Activated naive CD4-positive, alpha-beta T cell (primary cell): ENCODE data around the gene KSR2.

ENCODE experiments used
- DNase-seq, 4 experiments: peaks; one replicate each; lab custom pipeline; 2025; lab: John Stamatoyannopoulos, UW

KSR2 gene

DNA sequence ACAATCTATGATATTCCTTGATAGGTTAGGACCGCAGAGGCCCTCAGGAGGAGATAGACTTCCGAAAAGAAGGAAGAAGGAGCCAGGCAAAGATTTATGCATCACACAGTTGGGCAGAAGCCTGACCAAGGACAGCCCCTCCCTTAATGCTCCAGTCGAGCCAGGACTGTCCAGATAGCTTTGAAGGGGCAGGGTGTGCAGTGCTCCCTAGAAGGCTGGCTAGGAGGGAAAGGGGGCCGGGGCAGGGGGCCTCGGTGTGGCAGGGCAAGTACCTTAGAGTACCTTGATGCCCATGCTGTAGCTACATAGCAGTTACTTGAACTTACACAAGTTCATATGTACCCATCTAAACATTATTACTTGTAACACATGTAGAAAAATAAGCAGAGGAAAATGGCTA lies 512.7 kb downstream of the KSR2 start:
- DNase-seq, result no peak

DNA sequence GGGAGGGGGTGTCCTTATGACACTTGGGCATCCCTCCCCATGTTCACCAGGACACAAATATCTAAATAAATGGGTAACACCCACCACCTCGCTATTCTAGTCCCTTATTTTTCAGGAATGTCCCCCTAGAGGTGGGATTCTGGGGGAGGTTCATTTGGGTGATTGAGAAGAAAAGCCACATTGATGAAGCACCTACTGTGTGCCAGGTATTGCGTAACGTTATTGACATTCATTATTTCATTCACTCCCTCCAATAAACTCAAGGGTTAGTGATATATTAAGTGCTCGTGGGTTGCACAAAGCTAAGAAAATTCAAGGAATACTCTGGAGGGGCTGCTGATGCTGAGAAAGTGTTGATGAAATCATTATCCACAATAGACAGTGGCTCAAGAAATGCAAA lies 514.8 kb downstream of the KSR2 start:
- no peak for DNase-seq

DNA sequence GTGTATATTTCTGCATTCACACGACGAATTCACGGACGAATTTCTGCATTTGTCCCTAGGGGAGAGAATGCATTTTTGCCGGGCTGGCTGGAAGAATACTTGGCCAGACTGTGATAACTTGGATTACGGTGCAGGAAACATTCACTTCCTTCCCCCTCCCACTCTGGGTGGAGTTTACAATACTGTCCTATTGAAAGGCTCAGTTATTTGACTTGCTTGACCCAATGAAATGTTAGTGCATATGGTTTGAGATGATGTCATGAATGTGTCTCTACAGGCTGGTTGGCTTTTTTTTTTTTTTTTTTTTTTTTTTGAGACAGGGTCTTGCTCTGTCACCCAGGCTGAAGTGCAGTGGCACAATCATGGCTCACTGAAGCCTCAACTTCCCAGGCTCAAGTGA lies 516.7 kb downstream of the KSR2 start:
- no peak for DNase-seq

DNA sequence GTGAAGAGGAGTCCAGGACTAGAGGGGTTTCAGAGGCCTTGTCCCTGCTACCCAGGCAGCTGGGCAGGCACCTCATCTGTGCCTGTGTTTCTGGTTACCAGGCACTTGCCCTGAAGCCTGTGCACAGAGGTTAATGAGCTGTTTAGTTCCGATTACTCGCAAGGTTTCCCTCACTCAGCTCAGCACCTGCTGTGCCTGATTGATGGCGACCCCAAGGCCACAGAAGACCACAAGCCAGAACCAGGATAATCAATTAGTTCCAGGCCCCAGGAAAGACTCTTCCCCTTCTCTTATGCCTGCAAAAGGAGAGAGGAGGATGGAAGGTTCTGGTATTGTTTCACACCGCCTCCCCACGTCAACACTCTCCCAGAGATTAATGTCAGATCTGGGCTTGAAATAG lies 518.6 kb downstream of the KSR2 start:
- DNase-seq, result no peak

DNA sequence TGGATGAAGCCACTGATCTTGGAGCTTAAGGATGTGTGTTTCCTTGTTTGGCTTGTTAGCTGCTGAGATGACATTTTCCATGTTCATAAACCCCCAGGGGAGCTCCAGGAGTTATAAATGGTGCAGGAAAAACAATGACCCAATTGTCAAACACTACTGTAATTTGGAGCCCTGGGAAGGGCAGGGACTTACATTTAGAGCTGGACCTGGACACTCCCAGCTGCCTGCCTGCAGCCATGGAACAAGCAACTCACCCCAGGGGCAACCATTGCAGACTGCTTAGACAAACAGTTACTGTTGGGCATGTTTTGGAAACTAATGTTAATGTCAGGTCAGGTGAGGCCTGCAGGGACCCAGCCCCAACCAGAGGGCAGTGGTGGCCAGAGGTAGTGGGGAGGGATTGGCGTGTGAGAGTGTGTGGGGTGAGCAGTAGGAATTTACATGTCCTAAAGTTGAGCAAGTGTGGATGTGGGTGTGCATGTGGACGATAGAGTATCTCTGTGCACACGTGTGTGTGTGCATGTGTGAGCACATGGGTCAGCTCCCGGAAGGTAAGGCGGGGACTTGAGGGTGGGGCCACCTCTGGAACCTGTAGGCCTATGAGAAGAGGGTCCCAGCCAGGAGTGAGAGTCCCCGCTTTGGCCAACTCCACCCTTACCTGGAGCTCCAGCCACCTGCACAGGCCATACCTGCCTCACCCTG lies 521.0 kb downstream of the KSR2 start:
- DNase-seq, result no peak

DNA sequence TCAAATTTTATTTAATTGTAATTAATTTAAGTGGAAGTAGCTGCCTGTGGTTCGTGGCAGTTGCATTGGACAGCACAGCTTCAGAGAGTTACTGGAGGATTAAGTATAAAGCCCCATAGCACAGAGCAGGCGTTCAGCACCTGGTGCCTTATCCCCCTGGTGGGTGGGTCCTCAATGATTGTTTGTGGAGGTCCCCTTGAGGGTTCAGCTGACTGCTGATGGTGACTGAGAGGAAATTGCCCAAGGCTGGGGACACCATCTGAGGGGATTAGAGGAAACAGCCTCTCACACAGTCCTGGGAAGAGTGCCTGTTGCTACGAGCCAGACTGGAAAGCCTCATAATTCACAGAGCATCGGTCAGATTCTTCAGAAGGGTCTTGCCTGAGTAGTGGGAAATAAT lies 524.0 kb downstream of the KSR2 start:
- DNase-seq, result no peak

DNA sequence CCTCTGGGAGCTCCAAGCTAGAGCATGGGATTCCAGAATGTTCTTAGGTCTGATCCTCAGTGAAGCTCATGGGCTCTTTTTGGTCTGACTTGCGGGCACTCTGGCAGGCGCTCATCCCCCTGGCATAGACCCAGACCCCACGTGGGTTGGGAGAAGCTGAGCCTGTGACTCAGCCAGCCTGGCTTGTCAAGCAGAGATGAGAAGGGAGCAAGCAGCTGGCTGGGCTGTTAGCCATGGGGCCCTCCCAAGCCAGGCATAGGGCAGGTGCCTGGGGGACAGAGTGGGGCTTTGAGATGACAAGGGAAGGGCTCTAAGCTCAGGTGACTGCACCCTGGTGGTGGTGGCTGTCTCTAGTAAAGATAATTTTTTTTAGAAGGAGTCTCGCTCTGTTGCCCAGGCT lies 527.0 kb downstream of the KSR2 start:
- no peak for DNase-seq

DNA sequence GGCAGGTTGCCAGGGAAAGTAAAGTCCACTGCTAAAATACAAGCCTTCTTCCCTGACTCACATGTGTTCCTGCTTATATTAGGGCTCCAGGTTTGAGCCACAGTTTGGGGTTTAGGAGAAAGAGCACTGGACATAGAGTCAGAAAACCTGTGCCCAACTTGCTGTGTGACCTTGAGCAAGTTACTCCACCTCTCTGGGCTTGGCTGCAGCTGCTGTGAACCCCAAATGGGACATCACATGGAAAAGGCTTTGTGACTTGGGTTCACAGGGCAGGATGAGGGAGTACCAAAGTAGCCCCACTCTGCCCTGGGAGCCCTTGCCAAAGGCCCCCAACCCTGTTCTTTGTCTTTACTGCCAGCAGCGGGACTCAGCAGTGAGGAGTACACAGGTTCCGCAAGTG lies 528.4 kb downstream of the KSR2 start:
- DNase-seq, result no peak

DNA sequence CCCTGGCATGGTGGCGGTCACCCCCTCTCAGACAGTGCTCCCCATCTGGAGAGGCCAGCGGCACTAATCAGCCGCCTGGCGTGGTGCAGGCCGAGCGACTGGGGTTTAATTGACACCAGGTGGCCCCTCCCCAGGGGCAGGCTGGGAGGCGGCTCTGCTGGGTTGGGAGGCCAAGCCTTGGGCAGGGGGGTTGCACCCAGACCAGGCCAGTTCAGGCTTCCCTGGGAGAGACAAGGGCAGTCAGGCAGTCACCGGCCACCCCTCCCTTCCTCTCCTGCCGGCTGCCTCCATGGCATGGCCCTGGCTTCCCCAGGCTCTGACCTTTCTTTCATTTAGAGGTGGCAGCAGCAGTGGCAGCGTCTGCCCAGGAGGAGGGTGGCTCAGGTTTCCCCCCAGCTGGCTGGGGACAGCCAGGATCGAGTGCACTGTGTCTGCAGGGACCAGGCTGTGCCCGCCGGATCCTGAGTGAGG lies 529.2 kb downstream of the KSR2 start:
- no peak for DNase-seq

DNA sequence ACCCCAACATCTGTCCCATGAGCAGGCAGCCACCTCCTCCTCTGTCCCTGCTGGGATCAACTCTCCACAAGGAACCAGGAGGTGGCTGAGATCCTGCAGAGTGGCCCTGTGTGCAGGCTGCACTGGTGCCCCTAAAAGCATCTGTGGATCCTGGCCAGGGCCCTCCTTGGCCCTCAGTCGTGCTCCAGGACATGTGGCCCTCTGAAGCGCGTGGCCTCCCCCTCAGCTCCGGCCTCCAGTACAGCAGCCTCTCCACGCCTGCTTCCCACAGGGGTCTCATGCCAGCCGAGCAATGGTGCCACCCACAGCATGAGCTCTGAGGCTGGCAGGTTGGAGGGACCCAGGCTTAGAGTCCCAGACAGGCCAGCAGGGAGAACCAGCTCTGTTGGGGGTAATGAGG lies 530.0 kb downstream of the KSR2 start:
- no peak for DNase-seq

DNA sequence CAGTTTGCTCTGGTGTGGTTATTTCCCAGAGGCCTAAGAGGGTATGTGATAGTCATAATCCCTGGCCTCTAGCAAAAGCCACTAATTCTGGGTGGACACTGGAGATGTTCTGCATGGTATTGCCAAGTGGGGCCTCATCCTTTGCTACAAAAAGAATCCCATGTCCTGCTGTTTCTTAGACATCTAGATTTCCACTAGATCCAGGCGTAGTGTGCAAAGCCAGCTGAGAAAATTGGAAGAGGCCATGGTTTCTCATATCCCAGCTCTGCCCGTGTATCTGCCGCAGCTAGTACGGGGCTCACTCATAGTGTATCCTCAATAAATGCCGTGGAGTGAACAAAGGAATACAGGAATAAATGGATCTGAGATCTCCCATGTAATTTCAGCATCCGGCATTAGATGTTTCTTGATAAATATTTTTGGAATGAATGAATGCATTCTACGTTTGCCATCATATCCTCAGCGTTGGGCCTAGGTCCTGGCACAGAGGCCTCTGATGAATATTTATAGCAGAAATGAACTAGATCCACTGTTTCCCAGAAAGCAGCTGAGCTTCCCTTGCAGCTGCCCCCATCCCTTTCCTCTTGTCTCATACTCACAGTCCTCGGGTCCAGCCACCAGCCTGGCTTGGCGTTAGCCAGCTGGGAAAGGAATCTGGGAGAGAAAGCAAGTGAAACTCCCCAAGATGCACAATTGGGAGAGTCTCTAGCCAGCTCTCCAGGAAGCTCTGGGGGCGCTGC lies 531.1 kb downstream of the KSR2 start:
- DNase-seq, result no peak

DNA sequence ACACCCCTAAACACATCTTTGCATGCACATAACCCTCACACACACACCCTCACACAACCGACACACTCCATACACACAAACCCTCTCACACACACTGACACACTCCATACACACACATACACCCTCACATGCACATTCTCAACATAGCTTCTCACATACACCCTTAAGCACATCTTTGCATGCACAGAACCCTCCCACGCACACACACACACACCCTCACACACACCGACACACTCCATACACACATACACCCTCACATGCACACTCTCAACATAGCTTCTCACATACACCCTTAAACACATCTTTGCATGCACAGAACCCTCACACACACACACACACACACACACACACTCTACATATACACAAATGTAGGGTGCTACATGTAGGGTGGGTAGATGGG lies 534.9 kb downstream of the KSR2 start:
- DNase-seq, result no peak

DNA sequence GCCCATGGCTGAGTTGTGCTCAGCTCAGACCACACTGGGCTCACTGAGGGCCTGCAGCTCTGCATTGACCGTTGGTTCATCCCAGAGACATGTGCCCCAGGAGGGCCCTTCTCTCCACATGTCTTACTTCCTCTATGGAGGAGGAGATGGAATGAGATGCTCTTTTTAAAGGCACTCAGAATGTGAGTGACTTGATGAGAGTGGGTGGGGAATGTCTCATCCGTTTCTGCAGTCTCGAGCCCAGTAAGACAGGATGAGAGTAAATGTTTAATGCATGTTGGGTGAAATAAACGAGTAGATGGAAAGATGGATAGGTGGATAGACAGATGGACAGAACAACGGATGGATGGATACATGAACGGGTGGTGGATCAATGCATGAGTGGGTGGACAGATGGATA lies 538.5 kb downstream of the KSR2 start:
- no peak for DNase-seq

DNA sequence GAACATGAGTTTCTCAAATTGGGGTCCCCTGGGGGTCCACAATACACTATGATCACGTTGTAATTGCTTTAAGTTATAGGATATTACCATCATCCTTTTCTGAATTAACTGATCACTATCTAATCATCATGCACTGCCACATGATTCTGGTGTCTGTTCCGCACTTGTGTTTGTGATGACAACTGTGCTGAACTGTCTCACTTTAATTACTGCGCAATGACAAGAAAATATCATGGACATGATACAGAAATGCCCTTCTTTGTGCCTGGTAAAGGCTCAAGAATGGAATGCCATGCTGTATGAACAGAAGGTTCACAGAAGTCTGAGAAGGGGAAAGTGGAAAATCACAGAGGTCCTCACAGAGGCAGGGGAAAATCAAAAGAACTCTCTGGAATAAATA lies 541.6 kb downstream of the KSR2 start:
- no peak for DNase-seq

DNA sequence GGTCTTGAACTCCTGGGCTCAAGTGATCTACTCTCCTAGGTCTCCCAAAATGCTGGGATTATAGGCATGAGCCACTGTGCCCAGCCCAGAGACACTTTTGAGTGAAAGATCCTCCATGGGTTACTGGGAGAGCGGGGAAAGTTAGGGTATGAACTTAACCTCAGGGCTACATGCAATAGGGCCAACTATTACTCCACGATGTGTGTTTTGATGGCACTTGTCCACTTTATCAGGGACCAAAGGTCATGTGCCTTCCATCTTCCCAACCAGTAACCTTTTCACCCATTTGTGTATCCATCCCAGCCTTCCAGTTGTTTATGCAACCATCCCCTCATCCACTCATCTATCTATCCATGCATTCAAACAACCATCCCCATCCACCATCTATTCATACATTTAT lies 546.8 kb downstream of the KSR2 start:
- no peak for DNase-seq

DNA sequence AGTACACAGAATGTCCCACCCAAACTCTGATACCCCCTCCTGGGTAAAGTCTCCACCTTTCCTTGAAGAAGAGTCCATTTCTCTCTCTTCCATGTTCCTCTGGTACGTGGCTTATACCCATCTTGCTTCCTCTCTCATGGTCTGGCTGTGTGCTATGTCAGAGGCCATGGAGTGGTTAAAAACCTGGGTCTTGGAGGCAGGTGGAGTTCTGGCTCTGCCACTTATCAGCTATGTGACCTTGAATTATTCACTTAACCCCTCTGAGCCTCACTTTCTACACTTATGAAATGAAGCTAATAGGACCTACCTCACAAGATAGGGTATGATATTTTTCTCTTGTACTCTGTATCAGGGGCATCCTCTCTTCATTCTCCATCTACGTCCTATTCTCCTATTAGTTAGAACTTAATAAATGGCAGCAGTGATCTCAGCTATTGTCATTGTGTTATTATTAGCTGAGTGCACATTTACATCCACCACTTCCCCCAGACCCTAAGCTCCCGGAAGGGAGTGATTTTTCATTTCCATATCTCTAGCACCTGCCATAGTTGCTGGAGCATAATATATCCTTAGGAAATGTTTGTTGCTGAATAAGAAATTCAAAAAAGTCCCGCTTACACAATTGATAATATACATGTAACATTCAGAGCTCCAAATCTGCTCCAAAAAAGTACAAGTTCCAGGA lies 547.6 kb downstream of the KSR2 start:
- no peak for DNase-seq

DNA sequence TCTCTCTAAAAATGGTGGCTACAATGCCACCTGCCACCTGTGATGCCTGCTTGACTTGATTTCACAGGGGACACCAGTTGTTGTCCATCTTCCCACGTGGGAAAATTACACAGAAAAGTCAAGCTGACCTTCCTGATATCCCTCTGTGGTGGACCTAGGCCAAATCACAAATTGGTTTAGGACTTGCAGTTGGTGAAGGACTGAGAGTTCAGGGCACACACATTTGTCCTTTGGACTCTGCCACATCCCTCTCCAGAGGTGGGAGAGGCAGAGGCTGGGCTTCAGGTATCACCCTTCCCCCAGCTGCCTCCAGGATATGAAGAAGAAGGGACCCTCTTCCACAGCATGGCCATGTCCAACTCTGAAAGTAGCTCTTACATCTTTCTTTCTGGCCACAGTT lies 551.8 kb downstream of the KSR2 start:
- DNase-seq, result no peak

DNA sequence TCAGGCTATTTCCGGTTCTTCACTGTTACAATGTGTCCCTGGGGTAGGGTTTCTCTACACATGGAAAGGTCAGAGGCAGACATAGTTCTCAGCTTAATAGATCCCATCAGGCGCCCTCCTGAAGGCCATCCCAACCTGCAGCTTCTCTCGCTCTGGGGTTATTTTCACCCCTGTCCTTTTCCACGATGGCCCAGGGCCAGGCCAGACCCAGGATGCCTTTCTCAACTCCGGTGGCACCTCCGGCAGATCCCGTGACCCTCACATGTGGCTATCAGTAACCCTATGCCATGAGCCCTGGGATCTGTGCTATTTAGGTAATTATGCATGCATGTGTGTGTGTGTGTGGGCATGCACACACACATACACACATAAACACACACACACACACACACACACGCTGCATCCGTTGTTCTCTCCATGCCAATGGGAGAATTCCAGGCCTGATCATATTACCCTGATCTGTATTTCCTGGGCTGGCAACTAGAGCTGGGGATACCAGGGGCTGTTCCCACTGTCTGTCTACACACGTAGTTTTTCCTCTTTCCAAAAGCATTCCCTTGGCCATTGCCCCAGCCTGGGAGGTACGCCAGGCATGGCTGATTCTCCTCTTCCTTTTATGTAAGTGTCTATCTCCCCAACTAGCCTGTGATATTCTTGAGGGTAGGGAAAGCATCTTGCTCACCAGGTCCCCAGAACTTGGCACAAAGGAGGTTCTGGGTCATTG lies 556.2 kb downstream of the KSR2 start:
- no peak for DNase-seq

DNA sequence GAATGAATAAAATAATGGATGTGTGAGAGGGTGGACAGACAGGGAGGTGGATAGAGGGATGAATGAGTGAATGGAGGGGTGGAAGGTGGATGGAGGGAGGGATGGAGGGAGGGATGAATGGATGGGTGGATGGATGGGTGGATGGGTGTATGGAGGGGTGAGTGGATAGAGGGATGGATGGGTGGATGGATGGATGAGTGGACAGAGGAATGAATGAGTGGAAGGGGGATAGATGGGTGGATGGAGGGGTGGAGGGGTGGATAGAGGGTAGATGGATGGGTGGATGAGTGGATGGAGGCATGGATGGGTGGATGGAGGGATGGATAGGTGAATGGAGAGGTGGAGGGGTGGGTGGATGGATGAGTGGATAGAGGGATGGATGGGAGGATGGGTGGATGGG lies 559.5 kb downstream of the KSR2 start:
- no peak for DNase-seq

DNA sequence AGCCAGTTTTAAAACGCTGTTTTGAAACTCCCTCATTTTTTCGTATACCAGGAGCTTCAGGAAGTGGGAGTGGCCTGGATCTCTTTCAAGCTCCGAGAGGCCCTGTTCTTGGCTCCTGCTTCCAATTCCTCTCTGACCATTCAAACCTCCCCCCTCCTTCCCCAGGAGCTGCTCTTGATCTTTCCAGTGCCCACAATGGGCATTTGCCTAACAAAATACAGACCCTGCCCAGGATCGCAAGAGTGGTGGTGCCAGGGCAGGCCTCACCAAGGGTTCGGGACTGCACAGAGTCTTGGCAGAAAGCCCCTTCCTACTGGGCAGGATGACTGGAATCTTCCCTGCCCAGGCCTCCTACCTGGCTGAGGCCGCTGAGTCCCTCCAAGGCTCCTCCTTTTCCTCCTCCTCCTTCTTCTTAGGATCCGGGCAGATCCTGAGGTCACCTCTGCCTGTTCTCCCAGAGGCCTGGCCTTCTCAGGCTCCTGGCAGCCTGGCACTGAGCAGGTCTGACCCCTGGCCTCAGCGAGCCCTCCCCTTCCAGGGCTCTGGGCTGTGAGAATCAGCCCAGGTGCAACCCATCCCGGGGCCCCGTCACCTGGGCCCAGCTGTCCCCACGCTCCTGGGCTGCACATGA lies 560.5 kb downstream of the KSR2 start:
- no peak for DNase-seq

DNA sequence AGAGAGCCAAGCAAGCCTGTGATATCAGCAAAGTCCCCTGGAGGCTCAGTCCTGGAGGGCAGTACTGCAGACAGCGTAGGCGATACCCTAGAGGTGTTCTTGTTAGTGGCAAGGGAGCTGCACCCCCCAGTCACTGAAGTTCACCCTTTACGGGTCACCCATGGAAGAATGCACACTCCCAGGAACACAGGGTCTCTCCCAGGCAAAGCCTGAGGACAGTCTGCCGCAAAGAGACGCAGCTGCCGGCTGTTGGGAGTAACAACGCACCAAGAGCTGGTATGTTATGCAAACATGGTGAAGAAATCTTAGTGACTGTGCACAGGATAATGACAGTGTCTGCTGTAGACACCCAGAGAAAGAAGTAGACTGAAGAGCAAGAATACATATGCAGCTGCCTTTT lies 563.9 kb downstream of the KSR2 start:
- no peak for DNase-seq

DNA sequence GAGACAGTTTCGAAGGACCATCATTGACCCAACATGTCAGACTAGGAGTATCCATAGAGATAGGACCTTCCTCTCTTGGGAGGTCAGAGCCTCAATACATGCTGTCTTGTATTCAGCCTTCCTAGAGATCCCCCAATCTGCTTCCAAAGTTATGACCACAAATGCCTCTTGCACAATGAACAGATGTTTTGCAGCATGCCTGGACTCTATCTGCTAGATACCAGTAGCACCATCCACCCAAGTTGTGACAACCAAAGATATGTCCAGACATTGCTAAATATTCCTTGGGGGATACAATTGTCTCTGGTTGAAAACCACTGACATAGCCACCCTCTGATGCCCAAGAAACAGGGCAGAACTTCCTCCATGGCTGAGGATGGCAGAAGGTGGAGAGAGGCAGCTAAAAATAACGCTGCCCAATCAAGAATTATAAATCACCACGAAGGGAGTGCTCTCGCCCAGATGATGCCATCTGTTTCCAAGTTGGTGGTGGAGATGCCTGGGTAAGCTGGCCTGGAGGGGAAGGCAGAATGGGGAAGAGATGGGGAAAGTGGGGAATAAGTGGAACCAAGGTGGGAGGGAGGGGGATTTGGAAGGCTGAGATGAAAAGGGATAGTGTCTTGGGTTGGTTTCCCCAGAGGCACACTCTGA lies 564.5 kb downstream of the KSR2 start:
- no peak for DNase-seq
